Chondrocyte (in vitro differentiated cells): Measurements from ENCODE around the gene GIT2. TPM values are rescaled to one million over a fixed set of nuclear protein-coding genes. Genes with fewer than 3 reads are reported as not detected.
A peak's percentile ranks its signal among the peaks of the same experiment; 100 is the strongest.

ENCODE experiments used
- DNase-seq: peaks from one replicate; pipeline ENCODE4 v3.0.0; 2021; ENCODE audit warnings: mixed read lengths, low spot score
- H3K27ac Mint-ChIP-seq: one replicate; pipeline ENCODE4 v1.8.0; 2021; ENCODE audit warnings: mild to moderate bottlenecking, moderate library complexity, mixed read lengths; ENCODE audit not compliant: unreplicated experiment
- H3K27me3 Mint-ChIP-seq: 2 replicates; pipeline ENCODE4 v1.8.0; 2021; ENCODE audit warnings: low read depth, mixed read lengths
- H3K36me3 Mint-ChIP-seq: 2 replicates; pipeline ENCODE4 v1.8.0; 2021; ENCODE audit warnings: low read depth, mixed read lengths
- H3K4me1 Mint-ChIP-seq: 2 replicates; pipeline ENCODE4 v1.8.0; 2021; ENCODE audit warnings: low read depth, mild to moderate bottlenecking, mixed read lengths
- H3K4me3 Mint-ChIP-seq: one replicate; pipeline ENCODE4 v1.8.0; 2021; ENCODE audit warnings: mild to moderate bottlenecking, moderate library complexity, mixed read lengths; ENCODE audit not compliant: unreplicated experiment
- H3K9me3 Mint-ChIP-seq: 2 replicates; pipeline ENCODE4 v1.8.0; 2021; ENCODE audit warnings: low read depth, mixed read lengths
- CTCF ChIP-seq: fragments of 200-600 bp; sonication (generic); IDR thresholded peaks from 2 replicates; pipeline ENCODE4 v1.5.0; 2021; ENCODE audit warnings: antibody characterized with exemption, mild to moderate bottlenecking, moderate library complexity
- total RNA-seq: library from RNA; stranded (reverse); gene quantifications from 3 replicates; pipeline ENCODE4 v1.2.1, GENCODE V29; 2021

The GIT2 gene
- total RNA-seq, 1 donor from 2014 or later: 38.1 TPM

DNA sequence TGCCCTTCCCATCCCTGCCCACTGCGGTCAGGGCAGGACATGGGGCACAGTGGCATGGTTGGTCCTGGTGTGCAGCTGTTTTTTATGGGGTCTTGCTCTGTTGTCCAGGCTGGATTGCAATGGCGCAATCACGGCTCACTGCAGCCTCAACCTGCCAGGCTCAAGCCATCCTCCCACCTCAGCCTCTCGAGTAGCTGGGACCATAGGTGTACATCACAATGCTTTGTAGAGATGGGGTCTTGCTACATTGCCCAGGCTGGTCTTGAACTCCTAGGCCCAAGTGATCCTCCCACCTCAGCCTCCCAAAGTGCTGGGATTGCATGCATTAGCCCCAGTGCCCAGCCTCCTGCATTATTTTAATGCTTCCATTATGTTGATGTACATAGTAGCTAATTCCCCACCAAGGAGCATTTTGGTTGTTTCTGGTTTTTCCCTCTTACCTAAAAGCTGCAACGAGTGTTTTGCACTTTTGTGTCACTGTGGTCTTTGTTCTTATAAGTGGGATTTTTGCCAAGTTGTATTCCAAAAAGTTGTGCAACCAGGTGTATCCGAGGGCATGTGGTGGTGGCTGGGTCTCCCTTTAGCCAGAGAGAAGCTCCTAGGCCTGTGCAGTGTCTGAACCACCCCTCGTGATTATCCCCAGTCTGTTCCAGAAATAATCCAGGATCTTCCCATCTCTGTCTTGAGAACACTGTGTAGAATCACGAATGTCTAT, 85.8 kb downstream of the GIT2 start:
- no peak overlapping the region for H3K4me3 Mint-ChIP-seq
- no peak overlapping the region for H3K27ac Mint-ChIP-seq

GRCh38 chr12:109905301-109905700, 90.9 kb downstream of the GIT2 start:
- no peak overlapping the region for H3K27ac Mint-ChIP-seq

More for the DNA sequence above, 85.8 kb downstream of the GIT2 start:
- no peak for TF ChIP-seq CTCF
- no peaks in the 10 kb centered on the region for H3K9me3 Mint-ChIP-seq
- H3K27me3 Mint-ChIP-seq: no peaks in the 10 kb centered on the region
- DNase-seq: no peak
- H3K36me3 Mint-ChIP-seq: peaks cover 24% of the 10 kb centered on the region
- peaks cover 11% of the 10 kb centered on the region for H3K4me1 Mint-ChIP-seq

DNA sequence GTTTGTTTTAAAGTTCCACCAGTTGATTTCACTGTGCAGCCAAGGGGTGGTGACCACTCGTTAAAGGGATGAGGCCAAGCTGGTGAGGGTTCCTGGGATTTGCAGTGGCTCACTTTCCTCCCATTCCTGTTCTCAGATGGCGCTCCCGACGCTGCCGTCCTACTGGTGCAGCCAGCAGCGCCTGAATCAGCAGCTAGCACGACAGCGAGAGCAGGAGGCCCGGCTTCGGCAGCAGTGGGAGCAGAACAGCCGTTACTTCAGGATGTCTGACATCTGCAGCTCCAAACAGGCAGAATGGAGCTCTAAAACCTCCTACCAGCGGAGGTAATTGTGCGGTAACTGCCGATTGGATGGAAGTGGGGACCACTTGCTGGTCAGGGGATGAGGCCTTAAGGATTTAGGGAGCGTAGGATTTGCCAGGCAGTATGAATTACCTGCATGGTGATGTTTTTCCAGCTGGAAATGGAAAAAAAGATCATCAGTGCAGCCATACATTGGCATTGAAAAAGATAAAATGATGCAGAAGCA, 93.2 kb downstream of the GIT2 start:
- Mint-ChIP-seq H3K9me3 (no peaks in the 10 kb centered on the region), H3K4me3 (no peak overlapping the region), H3K4me1 (peaks cover 22% of the 10 kb centered on the region), H3K27me3 (no peaks in the 10 kb centered on the region), H3K27ac (no peak overlapping the region), H3K36me3 (peaks cover 29% of the 10 kb centered on the region)
- TF ChIP-seq CTCF: no peak
- no peak for DNase-seq

More at GRCh38 chr12:109905301-109905700, 90.9 kb downstream of the GIT2 start:
- Mint-ChIP-seq H3K9me3 (no peaks in the 10 kb centered on the region), H3K27me3 (no peaks in the 10 kb centered on the region), H3K4me1 (peaks cover 14% of the 10 kb centered on the region), H3K36me3 (peaks cover 30% of the 10 kb centered on the region), H3K4me3 (no peak overlapping the region)
- no peak for DNase-seq
- TF ChIP-seq CTCF: no peak

DNA sequence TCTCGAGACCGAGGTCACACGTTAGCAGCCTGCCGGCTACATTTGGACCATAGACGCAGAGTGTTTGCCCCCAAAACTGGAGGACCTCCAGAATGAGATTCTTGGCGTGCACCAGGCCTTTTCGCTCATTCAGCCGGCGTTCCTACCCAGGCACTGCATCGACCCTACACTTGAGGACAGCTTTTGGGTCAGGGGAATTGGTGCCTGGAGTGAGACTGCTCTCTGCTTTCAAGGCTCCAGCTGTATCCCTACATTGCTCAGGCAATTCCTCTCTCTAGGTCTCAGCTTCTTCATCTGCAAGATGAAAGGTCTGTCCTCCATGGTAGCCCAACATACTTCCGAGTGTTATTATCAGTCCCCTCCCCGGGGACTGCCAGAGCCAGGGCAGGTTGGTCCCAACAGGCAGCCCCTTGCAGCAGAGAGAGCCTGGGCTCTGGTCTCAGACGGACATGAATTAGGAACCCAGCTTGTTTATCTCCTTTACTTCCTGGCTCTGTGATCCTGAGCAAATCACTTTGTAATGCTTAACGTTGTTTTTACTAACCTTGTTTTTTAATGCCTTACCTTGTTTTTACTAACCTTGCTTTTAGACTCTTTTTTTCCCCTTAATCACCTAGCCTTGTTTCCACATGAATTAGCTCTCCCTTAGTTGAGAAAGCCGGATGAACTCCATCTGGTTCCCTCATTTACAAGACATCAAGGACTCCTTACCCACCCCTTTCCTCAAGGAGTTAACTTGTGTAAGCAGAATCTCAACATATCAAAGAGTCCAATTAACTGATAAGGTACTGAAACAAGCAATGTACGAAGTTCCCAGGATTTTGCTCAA, 95.2 kb downstream of the GIT2 start:
- Mint-ChIP-seq H3K4me1 (peaks cover 22% of the 10 kb centered on the region), H3K9me3 (no peaks in the 10 kb centered on the region), H3K4me3 (peak overlapping the region; percentile 97), H3K27me3 (no peaks in the 10 kb centered on the region), H3K27ac (peak overlapping the region; percentile 94), H3K36me3 (peaks cover 17% of the 10 kb centered on the region)
- TF ChIP-seq CTCF: no peak
- no peak for DNase-seq
